ENCODE data around the gene TENM4. TPM values are rescaled to one million over a fixed set of nuclear protein-coding genes. Genes with fewer than 3 reads are reported as not detected.

Gene TENM4
- polyA plus RNA-seq, 1 of the 3 experiments (the other 2 are of a cell fraction), result 16.7 TPM

DNA sequence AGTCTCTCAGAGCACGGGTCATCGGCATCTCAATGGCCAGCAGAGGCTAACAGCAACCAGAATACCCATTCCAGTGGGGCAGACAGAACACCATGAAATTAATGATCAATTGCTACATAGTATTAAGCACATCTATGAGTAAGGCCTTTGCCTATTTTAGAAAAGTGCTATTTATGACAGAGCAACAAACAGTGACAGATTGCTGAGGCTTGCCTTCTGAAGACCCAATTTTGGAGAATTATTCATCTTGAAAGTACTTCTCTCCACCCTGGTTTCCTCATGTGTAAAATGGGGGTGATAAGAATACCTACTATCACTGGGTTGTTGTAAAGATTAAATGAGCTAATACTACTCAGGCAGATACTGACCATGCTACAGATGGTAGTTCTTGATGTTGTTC, 232.7 kb downstream of the TENM4 start (continued):
- TF ChIP-seq RCOR1 (IDR thresholded peaks at IDR 0.05; ENCODE audit: low read length) (no peak), ZBTB33 (IDR thresholded peaks at IDR 0.05; ENCODE audit: borderline replicate concordance, low read depth) (no peak), RFX5 (IDR thresholded peaks at IDR 0.05; ENCODE audit: low read length) (no peak)

DNA sequence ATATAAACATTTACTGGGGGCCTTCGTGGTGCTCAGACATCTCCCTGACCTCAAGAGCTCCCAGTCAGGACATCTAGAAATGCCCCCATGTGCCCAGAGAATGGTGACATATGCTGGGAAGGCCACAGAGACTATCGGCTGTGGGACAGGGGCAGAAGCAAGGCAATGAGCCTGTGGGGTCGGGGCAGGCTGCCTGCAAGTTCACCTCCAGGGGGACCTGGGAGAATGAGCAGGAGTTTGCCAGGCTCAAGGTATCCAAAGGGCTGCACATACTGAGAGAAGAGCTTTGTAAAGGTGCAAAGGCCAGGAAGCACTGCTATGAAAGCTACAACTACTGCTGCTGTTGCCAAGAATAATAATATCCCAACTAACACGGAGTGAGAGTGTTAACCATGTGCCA, 233.9 kb downstream of the TENM4 start:
- no peaks in the 10 kb centered on the region for H4K20me1 ChIP-seq (ENCODE audit: insufficient read depth)
- no peak overlapping the region for H2AFZ ChIP-seq (ENCODE audit: low read depth)
- H3K9ac ChIP-seq, result no peak overlapping the region
- no peaks in the 10 kb centered on the region for H3F3A ChIP-seq (replicated peaks; ENCODE audit: insufficient read depth)
- no peaks in the 10 kb centered on the region for H3K9me2 ChIP-seq
- no peak overlapping the region for H3K27ac ChIP-seq (ENCODE audit: low read depth in 2 of 2, low read length in 1 of 2)
- H3K4me1 ChIP-seq (ENCODE audit: control insufficient read depth in 1 of 2, insufficient read depth in 2 of 2, low read depth in 1 of 2, low read length in 1 of 2), result no peaks in the 10 kb centered on the region; a peak in 1 of 4 replicates
- no peak for TF ChIP-seq RCOR1 (IDR thresholded peaks at IDR 0.05; ENCODE audit: low read length)
- no peak for TF ChIP-seq TAF1 (IDR thresholded peaks at IDR 0.05; ENCODE audit: borderline replicate concordance, low read depth, low read length)
- TF ChIP-seq EZH2phosphoT487 (IDR thresholded peaks at IDR 0.05; ENCODE audit: borderline replicate concordance, low read depth), result no peak
- TF ChIP-seq, protein P1, sequence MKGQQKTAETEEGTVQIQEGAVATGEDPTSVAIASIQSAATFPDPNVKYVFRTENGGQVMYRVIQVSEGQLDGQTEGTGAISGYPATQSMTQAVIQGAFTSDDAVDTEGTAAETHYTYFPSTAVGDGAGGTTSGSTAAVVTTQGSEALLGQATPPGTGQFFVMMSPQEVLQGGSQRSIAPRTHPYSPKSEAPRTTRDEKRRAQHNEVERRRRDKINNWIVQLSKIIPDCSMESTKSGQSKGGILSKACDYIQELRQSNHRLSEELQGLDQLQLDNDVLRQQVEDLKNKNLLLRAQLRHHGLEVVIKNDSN (IDR thresholded peaks at IDR 0.05; ENCODE audit: borderline replicate concordance, low read depth), result no peak
- no peak for TF ChIP-seq TEAD4 (IDR thresholded peaks at IDR 0.05; ENCODE audit: borderline replicate concordance, insufficient read depth)
- TF ChIP-seq NRF1 (IDR thresholded peaks at IDR 0.05; ENCODE audit: low read depth, low read length), result no peak
- no peak for TF ChIP-seq CHD2 (IDR thresholded peaks at IDR 0.05; ENCODE audit: low read length, partially characterized antibody)
- TF ChIP-seq YY1 (IDR thresholded peaks at IDR 0.05; ENCODE audit: low read depth), result no peak
- no peak for TF ChIP-seq MXI1 (IDR thresholded peaks at IDR 0.05; ENCODE audit: low read depth, low read length)
- TF ChIP-seq EP300 (IDR thresholded peaks at IDR 0.05; ENCODE audit: borderline replicate concordance in 1 of 2, low read depth in 1 of 2, low read length in 1 of 2), result no peak
- TF ChIP-seq CTCF (IDR thresholded peaks at IDR 0.05), result no peak
- TF ChIP-seq, protein P2, sequence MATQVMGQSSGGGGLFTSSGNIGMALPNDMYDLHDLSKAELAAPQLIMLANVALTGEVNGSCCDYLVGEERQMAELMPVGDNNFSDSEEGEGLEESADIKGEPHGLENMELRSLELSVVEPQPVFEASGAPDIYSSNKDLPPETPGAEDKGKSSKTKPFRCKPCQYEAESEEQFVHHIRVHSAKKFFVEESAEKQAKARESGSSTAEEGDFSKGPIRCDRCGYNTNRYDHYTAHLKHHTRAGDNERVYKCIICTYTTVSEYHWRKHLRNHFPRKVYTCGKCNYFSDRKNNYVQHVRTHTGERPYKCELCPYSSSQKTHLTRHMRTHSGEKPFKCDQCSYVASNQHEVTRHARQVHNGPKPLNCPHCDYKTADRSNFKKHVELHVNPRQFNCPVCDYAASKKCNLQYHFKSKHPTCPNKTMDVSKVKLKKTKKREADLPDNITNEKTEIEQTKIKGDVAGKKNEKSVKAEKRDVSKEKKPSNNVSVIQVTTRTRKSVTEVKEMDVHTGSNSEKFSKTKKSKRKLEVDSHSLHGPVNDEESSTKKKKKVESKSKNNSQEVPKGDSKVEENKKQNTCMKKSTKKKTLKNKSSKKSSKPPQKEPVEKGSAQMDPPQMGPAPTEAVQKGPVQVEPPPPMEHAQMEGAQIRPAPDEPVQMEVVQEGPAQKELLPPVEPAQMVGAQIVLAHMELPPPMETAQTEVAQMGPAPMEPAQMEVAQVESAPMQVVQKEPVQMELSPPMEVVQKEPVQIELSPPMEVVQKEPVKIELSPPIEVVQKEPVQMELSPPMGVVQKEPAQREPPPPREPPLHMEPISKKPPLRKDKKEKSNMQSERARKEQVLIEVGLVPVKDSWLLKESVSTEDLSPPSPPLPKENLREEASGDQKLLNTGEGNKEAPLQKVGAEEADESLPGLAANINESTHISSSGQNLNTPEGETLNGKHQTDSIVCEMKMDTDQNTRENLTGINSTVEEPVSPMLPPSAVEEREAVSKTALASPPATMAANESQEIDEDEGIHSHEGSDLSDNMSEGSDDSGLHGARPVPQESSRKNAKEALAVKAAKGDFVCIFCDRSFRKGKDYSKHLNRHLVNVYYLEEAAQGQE (IDR thresholded peaks at IDR 0.05; ENCODE audit: low read depth, low read length), result no peak
- TF ChIP-seq RAD21 (IDR thresholded peaks at IDR 0.05; ENCODE audit: low read length), result no peak
- TF ChIP-seq JUND (IDR thresholded peaks at IDR 0.05), result no peak
- no peaks in the 10 kb centered on the region for H3K27me3 ChIP-seq (ENCODE audit: insufficient read depth)
- H3K36me3 ChIP-seq (replicated peaks in 1 of 2; ENCODE audit: control insufficient read depth in 1 of 2, insufficient read depth in 2 of 2, low read length in 1 of 2), result no peaks in the 10 kb centered on the region
- CTCF ChIA-PET, result interaction anchor here (0.7 to 1.3 kb wide), 3 partner anchors 58 to 560 kb away, joined by 3 to 4 read pairs (median 3); no protein-coding TSS in a partner anchor
- H3K79me2 ChIP-seq (ENCODE audit: insufficient read depth), result no peaks in the 10 kb centered on the region
- H3K4me2 ChIP-seq, result no peak overlapping the region
- no peak for DNase-seq
- H3K9me3 ChIP-seq, result no peaks in the 10 kb centered on the region
- POLR2A ChIA-PET, result no interaction called here
- whole genome bisulfite sequencing (ENCODE audit: low lambda C conversion rate), result 74% methylated on average over 3 of the region's 4 CpGs
- H3K4me3 ChIP-seq (ENCODE audit: low read depth in 2 of 2, low read length in 1 of 2), result no peak overlapping the region

All from SK-N-SH (cell line).